Erythroblast (primary cell): ENCODE measurements around the gene MAGEB3.

ENCODE experiments used
- GATA1 ChIP-seq: IDR thresholded peaks from 2 replicates; pipeline ENCODE4 v1.6.1; 2011; ENCODE audit warnings: low read depth, mild to moderate bottlenecking, control low read depth, low read length, moderate library complexity
- POLR2A ChIP-seq: IDR thresholded peaks from 2 replicates; pipeline ENCODE4 v1.6.1; 2011; ENCODE audit warnings: mild to moderate bottlenecking, low read length

- no peak for TF ChIP-seq POLR2A
- TF ChIP-seq GATA1, result no peak
These were observed 47.9 kb downstream of the MAGEB3 start for GRCh38 chrX:30278365-30278764.
